NCI-H748 (cell line): ENCODE data around the gene JAZF1.
A peak's percentile ranks its signal among the peaks of the same experiment; 100 is the strongest.

Experiments used
- DNase-seq: peaks from one replicate; lab custom pipeline; 2025; ENCODE audit not compliant: unreplicated experiment; lab: John Stamatoyannopoulos, UW

The JAZF1 gene

DNA sequence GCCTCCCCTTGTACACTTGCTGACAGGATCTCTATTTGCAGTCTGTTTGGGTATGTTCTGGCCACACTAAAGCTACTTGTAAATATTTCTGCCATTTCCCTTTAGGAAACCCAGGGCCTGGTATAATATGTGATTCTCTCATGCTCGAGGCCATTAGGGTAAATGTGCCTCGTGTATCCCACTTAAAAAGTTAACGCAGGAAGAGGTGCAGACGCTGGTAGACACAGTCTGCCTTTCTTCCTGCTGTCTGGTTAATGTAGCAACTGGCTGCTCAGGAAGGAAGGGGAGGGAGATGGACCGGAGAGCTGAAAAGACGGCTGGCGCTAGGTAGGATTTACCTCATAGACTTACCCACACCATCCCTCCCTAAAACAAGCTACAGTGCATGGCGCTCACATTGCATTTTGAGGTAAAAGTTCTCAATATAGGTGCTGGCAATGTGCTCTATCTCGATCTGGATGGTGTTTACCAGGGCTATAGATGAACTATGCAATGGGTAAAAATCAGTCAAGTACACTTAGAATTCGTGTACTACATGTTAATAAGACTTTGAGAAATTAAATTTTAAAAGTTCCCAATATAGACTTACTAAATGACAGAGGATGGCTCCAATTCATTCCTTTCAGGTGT, 125.9 kb downstream of the JAZF1 start:
- no peak for DNase-seq

DNA sequence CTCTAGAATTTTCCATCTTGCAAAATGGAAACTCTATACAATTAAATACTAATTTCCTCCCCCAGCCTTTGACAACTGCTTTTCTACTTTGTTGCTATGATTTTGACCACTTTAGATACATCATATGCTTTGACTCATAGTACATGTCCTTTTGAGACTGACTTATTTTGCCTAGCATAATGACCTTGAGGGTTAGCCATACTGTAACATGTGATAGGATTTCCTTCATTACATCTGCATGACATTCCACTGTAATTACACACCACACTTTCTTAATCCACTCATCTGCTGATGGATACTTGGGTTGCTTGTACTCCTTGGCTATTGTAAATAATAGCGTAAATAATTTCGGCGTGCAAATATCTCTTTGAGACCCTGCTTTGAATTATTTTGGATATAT, 127.7 kb downstream of the JAZF1 start:
- DNase-seq, result no peak

GRCh38 chr7:28048694-28049093, 131.9 kb downstream of the JAZF1 start:
- no peak for DNase-seq

- no peak for DNase-seq
Measured at GRCh38 chr7:28046035-28046434, 134.6 kb downstream of the JAZF1 start.

DNA sequence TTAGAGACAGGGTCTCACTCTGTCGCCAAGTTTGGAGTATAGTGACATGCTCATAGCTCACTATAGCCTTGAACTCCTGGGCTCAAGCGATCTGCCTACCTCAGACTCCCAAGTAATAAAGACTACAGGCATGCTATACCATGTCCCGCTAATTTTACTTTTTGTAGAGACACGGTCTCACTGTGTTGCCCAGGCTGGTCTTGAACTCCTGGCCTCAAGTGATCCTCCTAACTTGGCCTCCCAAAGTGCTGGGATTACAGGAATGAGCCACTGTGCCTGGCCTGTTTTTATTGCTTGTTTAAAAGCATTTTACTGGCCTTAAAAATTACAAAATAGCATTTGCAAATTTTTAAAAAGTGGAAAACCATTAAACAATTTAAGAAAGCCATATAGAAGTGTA, 135.0 kb downstream of the JAZF1 start:
- DNase-seq, result no peak

GRCh38 chr7:28044825-28045224, 135.8 kb downstream of the JAZF1 start:
- no peak for DNase-seq

DNA sequence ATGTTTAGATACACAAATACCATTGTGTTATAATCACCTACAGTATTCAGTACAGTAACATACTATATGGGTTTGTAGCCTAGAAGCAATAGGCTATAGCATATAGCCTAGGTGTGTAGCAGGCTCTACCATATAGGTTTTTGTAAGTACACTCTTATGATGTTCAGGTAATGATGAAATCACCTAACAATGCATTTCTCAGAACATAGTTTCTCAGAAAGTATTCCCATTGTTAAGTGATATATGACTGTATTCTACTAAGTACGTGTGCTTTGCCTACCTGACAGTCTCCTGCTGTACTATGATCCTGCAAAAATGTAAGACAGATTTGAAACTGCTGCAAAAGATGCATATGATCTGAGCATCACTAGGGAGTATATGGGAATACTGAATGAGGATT, 137.9 kb downstream of the JAZF1 start:
- DNase-seq, result no peak

DNA sequence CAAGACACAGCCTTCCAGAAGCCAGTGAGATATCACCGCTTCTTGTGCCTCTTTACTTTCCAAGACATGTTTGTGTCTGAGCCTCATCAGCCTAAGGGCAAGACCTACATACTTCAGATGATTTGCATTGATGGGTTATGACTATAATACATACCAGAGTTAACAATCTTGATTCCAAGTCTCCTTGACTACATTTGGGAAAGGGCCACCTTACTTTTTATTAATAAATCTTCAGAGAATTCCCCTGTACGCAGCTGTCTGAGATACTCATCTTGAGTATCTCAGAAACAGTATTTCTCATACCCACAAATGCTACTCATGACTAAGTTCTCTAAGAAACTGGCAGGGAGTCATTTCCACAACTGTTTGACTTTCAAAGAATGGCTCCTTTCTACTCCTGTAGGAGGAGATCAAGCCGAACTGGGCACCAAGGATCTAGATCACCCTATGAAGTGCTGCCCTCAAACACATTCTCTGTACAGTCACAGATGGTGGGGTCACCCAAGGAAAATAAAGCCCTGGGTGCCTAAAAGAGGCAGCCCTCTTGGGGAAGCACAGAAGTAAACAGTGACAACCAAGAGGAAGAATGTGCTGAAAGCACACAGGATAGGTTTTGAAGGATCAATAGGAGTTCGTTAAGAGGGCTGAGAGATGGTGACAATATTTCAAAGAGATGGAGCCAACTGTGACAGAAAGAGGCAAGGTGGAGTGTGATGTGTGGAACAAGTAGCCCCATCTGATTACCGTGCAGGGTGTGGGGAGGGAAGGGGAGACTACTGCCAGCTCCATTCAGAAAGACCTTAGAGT, 138.9 kb downstream of the JAZF1 start:
- DNase-seq, result no peak

GRCh38 chr7:28038175-28038797, 142.3 kb downstream of the JAZF1 start:
- DNase-seq, result no peak

DNA sequence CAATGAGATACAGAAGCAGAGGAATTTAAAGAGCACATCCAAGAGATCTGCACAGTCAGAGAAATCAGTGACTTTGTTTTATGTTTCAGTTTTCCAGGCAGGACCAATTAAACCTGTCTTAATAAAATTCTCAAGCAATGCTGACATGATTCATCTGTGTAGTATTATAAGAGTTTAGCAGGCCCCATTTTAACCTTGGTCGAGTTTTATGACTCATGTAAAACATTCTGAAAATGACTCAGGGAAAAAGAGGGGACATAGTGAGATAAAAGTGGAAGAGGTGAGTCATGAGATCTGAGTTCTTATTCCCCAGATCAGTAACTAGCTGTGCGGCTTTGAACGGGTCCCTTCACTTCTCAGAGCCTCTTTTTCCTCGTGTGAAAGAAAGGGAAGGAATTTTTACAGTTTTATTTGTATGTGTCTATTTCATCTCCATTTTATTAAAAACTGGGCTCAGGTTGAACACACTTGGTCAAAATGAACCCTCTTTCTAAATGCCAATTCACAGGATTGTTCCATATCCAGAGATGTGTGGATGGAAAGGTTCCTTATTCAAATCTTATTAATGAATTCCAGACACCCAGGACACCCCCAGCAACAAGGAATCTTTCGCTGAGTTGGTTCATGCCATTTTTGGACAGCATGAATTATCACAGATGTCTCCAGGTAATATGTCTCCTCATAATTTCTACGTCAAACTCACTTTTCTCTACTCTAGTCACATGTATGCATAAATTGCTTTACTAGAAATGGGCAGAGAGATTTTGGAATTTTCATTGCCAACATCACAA, 143.2 kb downstream of the JAZF1 start:
- no peak for DNase-seq

- no peak for DNase-seq
Measured at GRCh38 chr7:28036696-28037095, 143.9 kb downstream of the JAZF1 start.

DNA sequence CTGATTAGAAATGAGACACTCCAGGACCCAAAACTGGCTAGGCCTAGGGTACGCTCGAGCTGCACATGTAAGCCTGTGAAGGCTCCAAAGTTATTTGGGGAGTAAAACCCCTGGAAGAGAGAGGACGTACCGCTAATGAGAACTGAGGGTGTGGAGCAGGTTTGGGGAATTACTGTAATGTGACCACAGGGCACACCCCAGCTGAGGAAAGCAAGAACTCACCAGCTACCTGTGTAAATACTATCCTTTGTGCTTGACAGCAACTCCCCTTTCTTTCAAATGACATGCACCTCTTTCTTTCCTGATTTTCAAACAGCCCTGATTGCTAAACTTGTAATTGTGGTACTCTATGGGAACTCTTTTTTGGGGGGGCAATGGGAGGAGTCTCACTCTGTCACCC, 147.2 kb downstream of the JAZF1 start:
- DNase-seq, result no peak

DNA sequence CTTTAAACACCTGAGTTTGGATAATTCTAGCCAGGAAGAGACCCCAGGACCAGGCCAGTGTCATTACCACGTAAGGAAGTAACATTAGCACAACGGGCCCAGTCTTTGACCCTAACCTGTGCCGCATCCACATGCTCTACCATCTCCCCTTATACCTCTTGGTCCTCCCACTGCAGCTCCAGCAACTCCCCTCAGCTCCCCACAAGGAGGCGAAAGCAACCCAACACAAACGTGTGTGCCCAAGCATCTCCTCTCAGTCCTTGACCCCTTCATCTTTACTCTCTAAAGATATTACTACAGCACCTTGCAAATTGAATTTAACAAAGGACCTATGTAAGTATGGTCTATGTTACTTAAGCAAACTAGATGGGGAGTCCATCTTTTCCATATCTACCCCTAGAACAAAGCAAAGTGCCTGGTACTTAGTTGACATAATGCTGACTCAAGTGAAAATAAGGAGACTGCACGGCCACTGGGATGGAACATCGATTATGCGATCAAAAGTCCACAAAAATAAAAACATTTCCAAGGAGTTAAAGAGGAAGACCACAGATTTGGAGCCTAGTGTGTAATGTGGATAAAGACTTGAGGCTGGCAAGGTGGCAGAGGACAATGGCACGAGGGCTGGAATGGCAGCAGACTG, 147.7 kb downstream of the JAZF1 start:
- no peak for DNase-seq

- DNase-seq, result no peak
Measured at GRCh38 chr7:28029051-28029450, 151.5 kb downstream of the JAZF1 start.

- DNase-seq, result no peak
Measured at GRCh38 chr7:28028471-28028870, 152.1 kb downstream of the JAZF1 start.

DNA sequence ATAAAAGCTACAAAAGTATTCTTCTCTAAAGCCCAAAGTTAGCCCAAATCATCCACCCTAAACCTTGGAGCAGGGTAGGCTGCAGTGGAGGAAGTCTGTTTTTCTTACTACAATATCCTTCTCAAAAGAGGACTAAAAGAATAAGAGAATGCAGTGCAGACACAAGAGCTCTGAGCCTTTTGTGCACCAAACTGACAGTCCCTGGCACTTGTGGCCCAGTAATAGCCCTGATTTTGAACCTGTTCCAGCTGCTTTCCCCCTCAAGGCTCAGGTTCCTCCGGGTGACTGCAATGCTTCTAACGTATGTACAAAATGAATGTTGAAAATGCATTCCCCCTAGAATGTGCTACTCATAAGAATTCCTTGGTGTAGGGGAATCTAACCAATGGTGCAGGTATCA, 154.4 kb downstream of the JAZF1 start:
- no peak for DNase-seq

DNA sequence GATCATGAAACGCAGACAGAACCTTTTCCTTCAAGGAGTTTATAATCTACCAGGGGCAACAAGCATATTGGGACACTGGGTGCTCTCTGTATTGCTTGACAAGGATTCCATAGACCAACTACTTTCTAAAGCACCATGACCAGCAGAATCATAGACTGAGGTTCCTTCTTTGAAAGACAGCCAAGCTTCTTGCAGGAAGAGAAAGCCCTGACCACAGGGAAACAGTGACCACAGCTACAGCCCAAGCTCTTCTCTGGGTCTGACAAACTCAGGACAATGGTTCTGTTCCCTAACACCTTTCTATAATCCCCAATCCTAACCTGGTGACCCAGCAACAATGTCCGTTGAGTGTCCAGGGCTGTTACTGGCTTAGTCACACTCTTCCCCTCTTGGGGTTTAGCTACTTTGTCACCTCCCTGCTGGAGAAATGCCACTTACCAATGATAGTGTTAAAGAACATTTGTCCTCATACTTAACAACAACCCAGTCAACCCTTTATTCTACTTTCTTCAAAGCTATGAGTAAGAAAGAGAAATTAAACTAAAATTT, 155.7 kb downstream of the JAZF1 start:
- DNase-seq, result no peak

DNA sequence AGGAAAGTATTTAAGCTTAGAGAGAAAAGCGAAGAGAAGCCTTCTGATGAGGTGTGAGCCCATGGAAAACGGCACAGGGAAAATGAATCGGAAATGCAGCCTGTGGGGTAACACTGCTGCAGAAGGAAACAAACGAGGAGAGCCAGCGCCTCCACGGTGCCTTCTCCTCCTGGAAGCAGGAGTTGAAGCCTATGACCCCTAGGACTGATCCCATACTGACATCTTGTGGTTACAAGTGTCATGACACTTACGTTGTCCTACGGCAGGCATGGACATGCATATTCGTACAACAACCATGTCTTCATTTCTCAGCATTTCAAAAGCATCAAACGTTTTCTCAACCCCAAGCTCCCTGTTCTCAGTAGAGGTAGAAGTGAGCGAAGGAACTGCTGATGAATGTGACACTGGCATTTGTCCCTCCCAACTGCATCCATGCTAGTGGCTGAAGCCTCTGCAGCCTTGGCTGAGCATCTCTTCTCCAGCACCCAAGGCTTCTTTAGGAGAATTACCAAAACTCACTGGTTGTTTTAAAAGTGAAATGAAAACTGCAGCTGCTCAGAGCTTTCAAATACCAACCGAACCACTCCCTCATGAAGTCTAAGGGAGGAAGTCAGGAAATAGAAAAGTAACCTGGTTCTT, 160.2 kb downstream of the JAZF1 start:
- DNase-seq, result peak; percentile 78

- no peak for DNase-seq
Measured at GRCh38 chr7:28018856-28019465, 161.6 kb downstream of the JAZF1 start.

DNA sequence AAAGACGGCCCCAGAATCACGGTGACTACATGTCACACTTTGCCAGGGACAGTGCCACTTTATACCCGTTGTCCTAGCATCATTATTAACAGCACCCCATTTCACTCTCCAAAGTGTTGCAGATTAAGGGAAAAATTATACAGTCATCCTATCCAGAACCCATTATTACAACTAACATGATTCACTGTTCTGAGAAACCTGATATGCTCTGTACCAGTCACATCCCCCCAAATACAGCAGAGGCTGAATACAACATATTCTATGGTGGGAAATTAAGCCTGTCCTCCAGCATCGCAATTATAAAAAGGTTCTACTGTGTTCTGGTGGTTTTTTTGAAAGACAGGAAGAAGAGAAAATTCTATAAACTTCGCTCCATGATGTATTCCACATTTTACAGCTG, 162.1 kb downstream of the JAZF1 start:
- no peak for DNase-seq
